K562 (cell line): ENCODE data around the gene CABLES1. TPM values are rescaled to one million over a fixed set of nuclear protein-coding genes. Genes with fewer than 3 reads are reported as not detected.

ENCODE experiments used
- CREB5 ChIP-seq: fragments of 250-450 bp; sonication (Bioruptor Pico); IDR thresholded peaks from 2 replicates; pipeline ENCODE4 v1.5.0; 2020; ENCODE audit warnings: mild to moderate bottlenecking
- CSDE1 ChIP-seq, 2 experiments: fragments of 450-650 bp; IDR thresholded peaks; 2 replicates each; pipeline ENCODE4 v1.6.1; 2016; ENCODE audit warnings: mild to moderate bottlenecking in 1 of 2
- ETV1 ChIP-seq: fragments of 450-650 bp; conservative IDR thresholded peaks from 2 replicates; pipeline ENCODE4 v1.6.1; 2016; ENCODE audit warnings: missing genetic modification characterization, control low read depth, low read depth, missing compliant biosample characterization
- FOXK2 ChIP-seq, 2 experiments: fragments of 450-650 bp; IDR thresholded peaks in 1 of 2; conservative IDR thresholded peaks in 1 of 2; 2 replicates each; pipeline ENCODE4 v1.6.1; 2016; ENCODE audit warnings: low read depth in 2 of 2, mild to moderate bottlenecking in 1 of 2
- POLR2H ChIP-seq: IDR thresholded peaks from 2 replicates; pipeline ENCODE4 v1.6.1; 2016; ENCODE audit warnings: missing genetic modification characterization, low read depth, mild to moderate bottlenecking, control low read depth, missing compliant biosample characterization, moderate library complexity
- RBBP5 ChIP-seq: fragments of 200-600 bp; sonication (generic); IDR thresholded peaks from 2 replicates; pipeline ENCODE4 v1.6.1; 2012; ENCODE audit warnings: borderline replicate concordance, mild to moderate bottlenecking, low read length, control low read depth, inconsistent platforms; ENCODE audit not compliant: insufficient read depth, poor library complexity, severe bottlenecking
- RUNX1 ChIP-seq: sonication (generic); IDR thresholded peaks from 2 replicates; pipeline ENCODE4 v1.6.1; 2016; ENCODE audit warnings: antibody characterized with exemption, low read depth
- ZBTB11 ChIP-seq, 3 experiments: fragments of 200-800 bp in 1 of 3; fragments of 250-450 bp in 1 of 3; fragments of 450-650 bp in 1 of 3; sonication (Bioruptor Pico) in 1 of 3; sonication (Bioruptor generic) in 1 of 3; formaldehyde crosslinking in 1 of 3; IDR thresholded peaks; 2 replicates each; pipeline versions ENCODE4 v1.6.1 to v1.8.0; 2016 to 2022; ENCODE audit warnings: mild to moderate bottlenecking in 2 of 3, missing genetic modification characterization in 2 of 3, missing compliant biosample characterization in 1 of 3, moderate library complexity in 1 of 3
- ZNF408 ChIP-seq: fragments of 250-450 bp; sonication (Bioruptor Pico); IDR thresholded peaks from 2 replicates; pipeline ENCODE4 v1.4.0; 2020; ENCODE audit warnings: low read depth, mild to moderate bottlenecking, moderate library complexity
- polyA plus RNA-seq, 8 experiments: library from polyadenylated mRNA; depleted of rRNA in 4 of 8; stranded (reverse) in 5 of 8; unstranded in 3 of 8; fragments of >200 nt; fragmentation: Nextera tagmentation in 2 of 8; fragmentation: Illumina TruSeq in 1 of 8; extraction: Ambion mirVana in 2 of 8; extraction: Trizol in 1 of 8; gene quantifications; 2 replicates each; pipeline versions ENCODE4 v1.2.1 to v1.2.3, GENCODE V29; 2011 to 2014; ENCODE audit warnings: inconsistent platforms in 1 of 8, missing spikeins in 1 of 8
- total RNA-seq, 7 experiments: library from RNA; depleted of rRNA in 6 of 7; stranded (reverse); fragments of >200 nt in 6 of 7; fragmentation: Illumina TruSeq in 2 of 7; extraction: Trizol in 2 of 7; gene quantifications; 2 replicates each; pipeline versions ENCODE4 v1.2.1 to v1.2.3, GENCODE V29; 2011 to 2021; ENCODE audit warnings: low replicate concordance in 1 of 7
- TF ChIP-seq, protein P1 (sequence below): fragments of 450-650 bp; IDR thresholded peaks from 2 replicates; pipeline ENCODE4 v1.6.1; 2016; ENCODE audit warnings: mild to moderate bottlenecking, moderate library complexity

CABLES1 gene
- total and polyA plus RNA-seq, 9 of the 15 experiments (the other 6 are each of a cell fraction or from before 2014, with no cell fraction given), result 0.04 to 0.10 (median 0.06) TPM; not detected in 3

DNA sequence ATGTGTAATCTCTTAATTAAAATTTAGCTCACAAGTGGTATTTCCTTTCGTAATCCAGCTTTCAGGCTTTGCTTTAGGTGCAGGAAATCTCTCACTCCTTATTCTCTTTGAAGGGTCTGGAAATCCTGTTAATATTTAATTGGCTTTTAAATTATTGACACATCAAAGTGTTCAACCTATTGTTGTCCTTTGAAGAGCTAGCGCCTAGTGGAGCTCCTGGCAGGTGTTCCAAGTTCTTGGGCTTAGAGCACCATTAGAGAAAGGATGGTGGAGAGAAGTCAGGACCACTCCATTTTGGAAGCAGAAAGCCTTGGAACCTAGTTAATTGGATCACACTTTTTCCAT is 92.4 kb downstream of the CABLES1 start (continued):
- TF ChIP-seq, protein P1, sequence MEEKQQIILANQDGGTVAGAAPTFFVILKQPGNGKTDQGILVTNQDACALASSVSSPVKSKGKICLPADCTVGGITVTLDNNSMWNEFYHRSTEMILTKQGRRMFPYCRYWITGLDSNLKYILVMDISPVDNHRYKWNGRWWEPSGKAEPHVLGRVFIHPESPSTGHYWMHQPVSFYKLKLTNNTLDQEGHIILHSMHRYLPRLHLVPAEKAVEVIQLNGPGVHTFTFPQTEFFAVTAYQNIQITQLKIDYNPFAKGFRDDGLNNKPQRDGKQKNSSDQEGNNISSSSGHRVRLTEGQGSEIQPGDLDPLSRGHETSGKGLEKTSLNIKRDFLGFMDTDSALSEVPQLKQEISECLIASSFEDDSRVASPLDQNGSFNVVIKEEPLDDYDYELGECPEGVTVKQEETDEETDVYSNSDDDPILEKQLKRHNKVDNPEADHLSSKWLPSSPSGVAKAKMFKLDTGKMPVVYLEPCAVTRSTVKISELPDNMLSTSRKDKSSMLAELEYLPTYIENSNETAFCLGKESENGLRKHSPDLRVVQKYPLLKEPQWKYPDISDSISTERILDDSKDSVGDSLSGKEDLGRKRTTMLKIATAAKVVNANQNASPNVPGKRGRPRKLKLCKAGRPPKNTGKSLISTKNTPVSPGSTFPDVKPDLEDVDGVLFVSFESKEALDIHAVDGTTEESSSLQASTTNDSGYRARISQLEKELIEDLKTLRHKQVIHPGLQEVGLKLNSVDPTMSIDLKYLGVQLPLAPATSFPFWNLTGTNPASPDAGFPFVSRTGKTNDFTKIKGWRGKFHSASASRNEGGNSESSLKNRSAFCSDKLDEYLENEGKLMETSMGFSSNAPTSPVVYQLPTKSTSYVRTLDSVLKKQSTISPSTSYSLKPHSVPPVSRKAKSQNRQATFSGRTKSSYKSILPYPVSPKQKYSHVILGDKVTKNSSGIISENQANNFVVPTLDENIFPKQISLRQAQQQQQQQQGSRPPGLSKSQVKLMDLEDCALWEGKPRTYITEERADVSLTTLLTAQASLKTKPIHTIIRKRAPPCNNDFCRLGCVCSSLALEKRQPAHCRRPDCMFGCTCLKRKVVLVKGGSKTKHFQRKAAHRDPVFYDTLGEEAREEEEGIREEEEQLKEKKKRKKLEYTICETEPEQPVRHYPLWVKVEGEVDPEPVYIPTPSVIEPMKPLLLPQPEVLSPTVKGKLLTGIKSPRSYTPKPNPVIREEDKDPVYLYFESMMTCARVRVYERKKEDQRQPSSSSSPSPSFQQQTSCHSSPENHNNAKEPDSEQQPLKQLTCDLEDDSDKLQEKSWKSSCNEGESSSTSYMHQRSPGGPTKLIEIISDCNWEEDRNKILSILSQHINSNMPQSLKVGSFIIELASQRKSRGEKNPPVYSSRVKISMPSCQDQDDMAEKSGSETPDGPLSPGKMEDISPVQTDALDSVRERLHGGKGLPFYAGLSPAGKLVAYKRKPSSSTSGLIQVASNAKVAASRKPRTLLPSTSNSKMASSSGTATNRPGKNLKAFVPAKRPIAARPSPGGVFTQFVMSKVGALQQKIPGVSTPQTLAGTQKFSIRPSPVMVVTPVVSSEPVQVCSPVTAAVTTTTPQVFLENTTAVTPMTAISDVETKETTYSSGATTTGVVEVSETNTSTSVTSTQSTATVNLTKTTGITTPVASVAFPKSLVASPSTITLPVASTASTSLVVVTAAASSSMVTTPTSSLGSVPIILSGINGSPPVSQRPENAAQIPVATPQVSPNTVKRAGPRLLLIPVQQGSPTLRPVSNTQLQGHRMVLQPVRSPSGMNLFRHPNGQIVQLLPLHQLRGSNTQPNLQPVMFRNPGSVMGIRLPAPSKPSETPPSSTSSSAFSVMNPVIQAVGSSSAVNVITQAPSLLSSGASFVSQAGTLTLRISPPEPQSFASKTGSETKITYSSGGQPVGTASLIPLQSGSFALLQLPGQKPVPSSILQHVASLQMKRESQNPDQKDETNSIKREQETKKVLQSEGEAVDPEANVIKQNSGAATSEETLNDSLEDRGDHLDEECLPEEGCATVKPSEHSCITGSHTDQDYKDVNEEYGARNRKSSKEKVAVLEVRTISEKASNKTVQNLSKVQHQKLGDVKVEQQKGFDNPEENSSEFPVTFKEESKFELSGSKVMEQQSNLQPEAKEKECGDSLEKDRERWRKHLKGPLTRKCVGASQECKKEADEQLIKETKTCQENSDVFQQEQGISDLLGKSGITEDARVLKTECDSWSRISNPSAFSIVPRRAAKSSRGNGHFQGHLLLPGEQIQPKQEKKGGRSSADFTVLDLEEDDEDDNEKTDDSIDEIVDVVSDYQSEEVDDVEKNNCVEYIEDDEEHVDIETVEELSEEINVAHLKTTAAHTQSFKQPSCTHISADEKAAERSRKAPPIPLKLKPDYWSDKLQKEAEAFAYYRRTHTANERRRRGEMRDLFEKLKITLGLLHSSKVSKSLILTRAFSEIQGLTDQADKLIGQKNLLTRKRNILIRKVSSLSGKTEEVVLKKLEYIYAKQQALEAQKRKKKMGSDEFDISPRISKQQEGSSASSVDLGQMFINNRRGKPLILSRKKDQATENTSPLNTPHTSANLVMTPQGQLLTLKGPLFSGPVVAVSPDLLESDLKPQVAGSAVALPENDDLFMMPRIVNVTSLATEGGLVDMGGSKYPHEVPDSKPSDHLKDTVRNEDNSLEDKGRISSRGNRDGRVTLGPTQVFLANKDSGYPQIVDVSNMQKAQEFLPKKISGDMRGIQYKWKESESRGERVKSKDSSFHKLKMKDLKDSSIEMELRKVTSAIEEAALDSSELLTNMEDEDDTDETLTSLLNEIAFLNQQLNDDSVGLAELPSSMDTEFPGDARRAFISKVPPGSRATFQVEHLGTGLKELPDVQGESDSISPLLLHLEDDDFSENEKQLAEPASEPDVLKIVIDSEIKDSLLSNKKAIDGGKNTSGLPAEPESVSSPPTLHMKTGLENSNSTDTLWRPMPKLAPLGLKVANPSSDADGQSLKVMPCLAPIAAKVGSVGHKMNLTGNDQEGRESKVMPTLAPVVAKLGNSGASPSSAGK, result no peak
- TF ChIP-seq RBBP5, result no peak
- no peak for TF ChIP-seq ZNF408
- TF ChIP-seq ETV1 (tag), result no peak
- no peak for TF ChIP-seq POLR2H (tag)
- TF ChIP-seq ZBTB11 (CRISPR knock-in tag; IDR thresholded peaks at IDR 0.05), result 0 out of 6 replicates have a peak, but pooled peaks of 1 of the 3 experiments have one; percentile 5
- no peak for TF ChIP-seq RUNX1
- no peak for TF ChIP-seq FOXK2 (conservative IDR thresholded peaks at IDR 0.05 in 1 of 2, IDR thresholded peaks at IDR 0.05 in 1 of 2; ENCODE audit: low read depth in 2 of 2)
- TF ChIP-seq CSDE1 (IDR thresholded peaks at IDR 0.05), result no peak
- TF ChIP-seq CREB5 (CRISPR knock-in tag), result no peak
